ENCODE measurements around the gene TSPAN15.
"Not testable (repeated sequence)": the region's sequence is repeated elsewhere in the genome, so short reads cannot be mapped to it uniquely, and the experiment has no call there.

Gene TSPAN15

DNA sequence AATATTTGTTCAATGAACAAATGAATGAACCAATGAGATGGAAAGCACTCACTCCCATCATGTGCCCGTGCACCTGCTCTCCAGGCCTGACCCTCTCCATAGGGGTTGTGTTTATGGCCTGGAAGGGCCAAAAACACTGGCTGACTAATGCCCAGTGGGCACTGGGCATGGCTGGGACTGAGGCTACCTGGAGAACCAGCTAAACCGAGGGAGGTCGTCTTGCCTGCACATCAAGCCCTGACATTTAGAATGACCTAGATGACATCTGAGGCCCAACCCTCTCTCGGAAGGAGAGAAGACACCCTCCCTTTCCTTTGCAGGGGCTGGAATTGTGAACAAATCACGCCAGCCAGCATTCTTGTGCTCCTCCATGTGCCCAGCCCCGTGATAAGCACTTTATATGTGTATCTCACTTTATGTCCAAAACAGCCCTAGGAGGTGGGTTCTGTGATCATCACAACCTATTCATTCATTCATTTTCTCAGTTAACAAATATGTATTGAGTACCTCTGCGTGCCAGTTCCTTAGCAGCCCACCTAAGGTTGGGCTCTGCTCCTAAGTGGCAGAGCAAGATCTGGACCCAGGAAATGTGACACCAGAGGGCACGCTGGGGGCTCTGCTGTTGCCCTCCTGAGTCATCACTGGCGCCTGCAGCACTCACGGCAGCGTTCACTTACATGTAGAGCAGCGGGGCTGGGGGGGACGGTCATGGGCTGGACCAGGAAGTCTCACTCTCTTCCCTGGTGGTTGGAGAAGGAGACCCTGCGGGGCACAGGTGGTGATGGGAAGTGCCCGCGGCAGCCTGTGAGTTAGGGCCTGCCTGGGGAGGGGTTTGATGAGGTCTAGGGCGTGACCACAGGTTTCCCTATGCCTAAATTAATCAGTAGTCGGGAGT is 52.0 kb downstream of the TSPAN15 start:
- no peak for DNase-seq (ENCODE audit: low spot score)

GRCh38 chr10:69503896-69504265 is 52.6 kb downstream of the TSPAN15 start:
- no peak for DNase-seq (ENCODE audit: low spot score)

- no peak for DNase-seq (ENCODE audit: low spot score)
Measured at GRCh38 chr10:69504576-69505250, 53.4 kb downstream of the TSPAN15 start.

GRCh38 chr10:69505636-69506318 is 54.5 kb downstream of the TSPAN15 start:
- DNase-seq (ENCODE audit: low spot score) = no peak

DNA sequence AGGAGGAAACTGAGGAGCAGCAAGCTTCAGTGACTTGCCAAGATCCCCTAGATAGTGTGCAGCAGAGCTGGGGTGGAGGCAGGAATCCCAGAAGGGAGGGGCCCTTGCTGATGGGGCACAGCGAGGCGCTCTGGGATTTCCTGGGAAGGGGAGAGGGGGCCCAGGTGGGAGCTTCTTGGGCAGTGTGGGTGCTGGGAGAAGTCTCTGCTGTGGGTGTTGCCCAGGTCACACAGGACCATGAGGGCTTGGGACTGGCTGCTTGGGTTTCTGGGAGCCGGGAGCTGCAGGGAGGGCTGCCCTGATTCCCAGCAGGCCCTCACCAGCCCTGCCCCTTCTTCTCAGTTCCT is 55.2 kb downstream of the TSPAN15 start:
- DNase-seq (ENCODE audit: low spot score) = no peak

- no peak for DNase-seq (ENCODE audit: low spot score)
Measured at GRCh38 chr10:69506834-69507713, 55.8 kb downstream of the TSPAN15 start.

- DNase-seq (ENCODE audit: low spot score) = no peak
Measured at GRCh38 chr10:69508738-69509340, 57.6 kb downstream of the TSPAN15 start.

DNA sequence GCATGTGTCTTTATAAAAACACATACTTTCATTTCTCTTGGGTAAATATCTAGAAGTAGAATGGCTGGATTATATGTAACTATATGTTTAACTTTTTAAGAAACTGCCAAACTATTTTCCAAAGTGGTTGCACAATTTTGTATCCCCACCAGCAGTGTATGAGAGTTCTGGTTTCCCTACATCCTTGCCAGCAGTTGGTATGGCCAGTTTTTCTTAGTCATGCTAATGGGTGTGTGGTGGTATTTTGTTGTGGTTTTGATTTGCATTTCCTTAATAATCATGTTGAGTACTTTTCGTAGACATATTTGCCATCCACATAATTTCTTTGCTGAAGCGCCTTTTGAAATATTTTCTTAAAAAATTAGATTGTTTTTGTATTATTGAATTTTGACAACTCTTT is 61.6 kb downstream of the TSPAN15 start:
- DNase-seq (ENCODE audit: low spot score) = no peak

DNA sequence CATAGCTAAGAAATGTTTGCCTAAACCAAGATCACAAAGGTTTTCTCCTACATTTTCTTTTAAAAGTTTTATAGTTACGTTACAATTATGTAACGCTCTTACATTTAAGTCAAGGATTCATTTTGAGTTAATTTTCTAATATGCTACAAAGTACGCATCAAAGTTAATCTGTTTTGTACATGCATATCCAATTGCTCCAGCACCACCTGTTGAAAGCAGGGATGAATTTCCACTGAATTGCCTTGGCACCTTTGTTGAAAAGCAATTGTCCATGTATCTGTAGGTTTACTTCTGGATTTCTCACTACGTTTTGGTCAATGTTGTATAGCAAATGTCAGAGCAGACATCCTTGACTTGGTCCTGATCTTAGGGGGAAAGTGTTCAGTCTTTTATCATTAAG is 62.4 kb downstream of the TSPAN15 start:
- no peak for DNase-seq (ENCODE audit: low spot score)

DNA sequence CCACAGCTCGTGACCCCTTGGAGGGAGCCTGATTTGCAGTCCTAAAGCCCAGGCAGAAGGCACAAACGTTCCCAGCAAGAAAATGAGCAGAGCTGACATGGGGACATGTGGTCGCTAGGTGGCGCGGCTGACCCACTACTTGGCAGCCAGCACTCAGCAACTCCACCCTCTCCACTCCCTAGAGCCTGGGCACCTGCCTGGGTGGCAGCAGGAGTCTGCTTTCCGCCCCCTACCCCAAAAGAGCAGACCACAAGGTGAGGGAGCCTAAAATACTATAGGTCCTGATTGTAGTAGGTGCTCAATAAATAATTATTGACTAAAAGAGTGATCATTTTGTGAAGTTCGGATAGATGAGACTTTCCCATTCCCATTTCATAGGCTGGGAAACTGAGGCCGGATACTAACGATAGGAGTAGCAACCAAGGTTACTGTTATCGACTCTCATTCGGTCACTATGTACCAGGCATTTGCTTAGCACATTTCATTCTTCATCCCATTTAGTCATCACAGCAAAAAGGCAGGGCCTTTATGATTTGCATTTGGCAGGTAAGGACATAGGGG is 64.5 kb downstream of the TSPAN15 start:
- peak; percentile 69 for DNase-seq (ENCODE audit: low spot score)

GRCh38 chr10:69516316-69516715 is 65.1 kb downstream of the TSPAN15 start:
- peak; percentile 26 for DNase-seq (ENCODE audit: low spot score)

GRCh38 chr10:69516796-69517195 is 65.5 kb downstream of the TSPAN15 start:
- DNase-seq (ENCODE audit: low spot score) = no peak

- no peak for DNase-seq (ENCODE audit: low spot score)
Measured at GRCh38 chr10:69517271-69517848, 66.1 kb downstream of the TSPAN15 start.

DNA sequence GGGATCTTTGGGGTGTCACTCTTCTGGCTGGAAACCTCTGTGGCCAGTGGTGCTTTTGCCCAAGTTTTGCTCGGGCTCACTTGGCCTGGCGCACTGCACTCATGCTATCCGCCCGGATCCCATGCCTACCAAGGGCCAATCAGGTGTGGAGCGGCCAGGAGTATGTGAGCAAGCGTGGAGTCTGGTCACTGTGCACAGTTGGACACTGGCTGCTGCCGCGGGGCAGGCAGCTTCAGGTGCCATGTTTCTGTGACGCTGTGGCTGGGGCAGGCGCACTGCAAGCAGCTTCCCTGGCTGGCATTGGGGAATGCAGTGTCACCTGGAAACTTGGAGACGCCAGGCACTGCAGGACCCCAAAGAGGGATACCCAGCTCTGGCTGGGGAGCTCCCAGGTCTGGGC is 76.7 kb downstream of the TSPAN15 start:
- DNase-seq (ENCODE audit: low spot score) = no peak

GRCh38 chr10:69533658-69534057 is 82.4 kb downstream of the TSPAN15 start:
- DNase-seq (ENCODE audit: low spot score) = no peak

- DNase-seq (ENCODE audit: low spot score) = not testable (repeated sequence)
Measured at GRCh38 chr10:69536521-69536920, 85.3 kb downstream of the TSPAN15 start.

- DNase-seq (ENCODE audit: low spot score) = no peak
Measured at GRCh38 chr10:69537449-69537848, 86.2 kb downstream of the TSPAN15 start.

- DNase-seq (ENCODE audit: low spot score) = no peak
Measured at GRCh38 chr10:69538461-69538860, 87.2 kb downstream of the TSPAN15 start.

- DNase-seq (ENCODE audit: low spot score) = no peak
Measured at GRCh38 chr10:69541463-69541862, 90.2 kb downstream of the TSPAN15 start.

- DNase-seq (ENCODE audit: low spot score) = no peak
Measured at GRCh38 chr10:69549959-69550358, 98.7 kb downstream of the TSPAN15 start.

DNA sequence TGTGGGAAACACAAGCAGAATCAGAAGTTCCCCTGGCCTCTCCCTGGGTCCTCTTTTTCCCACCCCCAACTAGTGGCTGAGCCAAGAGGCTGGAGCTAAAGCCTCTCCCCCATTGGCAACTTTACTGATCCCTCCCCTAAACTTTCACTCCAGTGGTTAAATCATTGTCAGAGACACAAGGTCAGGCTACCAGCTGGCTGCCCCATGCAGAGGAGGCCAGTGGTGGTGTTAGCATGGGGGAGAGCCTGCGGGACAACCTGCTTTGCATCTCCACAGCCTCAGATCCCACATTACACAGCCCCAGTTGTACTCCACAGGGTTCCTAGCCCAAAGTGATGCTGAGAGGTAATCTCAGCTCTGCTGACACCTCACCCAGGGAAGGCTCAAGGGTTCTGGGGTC is 101.0 kb downstream of the TSPAN15 start:
- DNase-seq (ENCODE audit: low spot score) = no peak
